Amniotic epithelial cell (primary cell): ENCODE data around the gene ANXA2R.
"Not testable (repeated sequence)": the region's sequence is repeated elsewhere in the genome, so short reads cannot be mapped to it uniquely, and the experiment has no call there.

Source experiments
- DNase-seq: peaks from one replicate; pipeline ENCODE4 v3.0.0-alpha.2; 2010; ENCODE audit warnings: low read depth

ANXA2R gene

DNA sequence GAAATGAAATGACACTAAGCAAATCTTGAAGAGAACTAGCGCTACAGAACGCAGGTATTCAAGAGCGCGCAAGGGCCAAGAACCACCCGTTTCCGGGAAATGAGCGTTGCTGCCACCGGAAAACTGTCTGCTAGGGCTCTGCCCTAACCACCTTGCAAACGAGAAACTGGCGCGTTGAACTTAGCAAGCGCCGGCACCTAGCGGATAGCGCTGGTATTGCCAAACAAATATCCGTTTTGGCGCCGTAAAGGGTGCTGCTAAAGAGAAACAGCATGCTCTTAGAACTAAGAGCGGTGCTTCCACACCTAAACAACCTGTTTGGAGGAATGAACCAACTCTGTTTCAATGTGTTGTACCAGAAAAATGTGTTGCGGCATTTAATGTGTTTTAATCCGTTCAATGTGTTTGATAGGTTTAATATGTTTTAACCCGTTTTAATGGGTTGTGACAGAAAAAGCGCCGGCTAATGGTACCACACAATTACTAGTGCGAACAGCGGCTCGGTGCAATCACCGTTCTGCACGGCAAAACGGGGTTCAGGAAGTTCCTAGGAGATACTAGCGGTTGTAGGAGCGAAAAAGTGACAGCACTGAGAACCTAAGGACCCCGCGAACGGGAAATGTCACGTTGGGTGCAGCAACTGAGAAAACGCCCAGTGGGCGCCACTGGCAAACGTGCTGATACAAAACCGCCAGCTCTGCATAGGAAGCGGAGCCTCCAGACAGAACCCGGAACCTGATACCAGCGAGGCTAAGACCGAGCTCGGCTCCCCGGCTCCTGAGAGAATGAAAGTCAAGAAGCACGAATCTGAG, at the start of gene ANXA2R:
TSS of gene ANXA2R (minus strand) at position 33 of the 812 bp plus-strand sequence. CDS start 273 bp downstream, outside the sequence.
- DNase-seq: peak; percentile 97

GRCh38 chr5:43086118-43086908, 46.2 kb upstream of the ANXA2R start:
- DNase-seq: not testable (repeated sequence)

- no peak for DNase-seq
These were observed 45.3 kb upstream of the ANXA2R start for GRCh38 chr5:43085453-43085852.

DNA sequence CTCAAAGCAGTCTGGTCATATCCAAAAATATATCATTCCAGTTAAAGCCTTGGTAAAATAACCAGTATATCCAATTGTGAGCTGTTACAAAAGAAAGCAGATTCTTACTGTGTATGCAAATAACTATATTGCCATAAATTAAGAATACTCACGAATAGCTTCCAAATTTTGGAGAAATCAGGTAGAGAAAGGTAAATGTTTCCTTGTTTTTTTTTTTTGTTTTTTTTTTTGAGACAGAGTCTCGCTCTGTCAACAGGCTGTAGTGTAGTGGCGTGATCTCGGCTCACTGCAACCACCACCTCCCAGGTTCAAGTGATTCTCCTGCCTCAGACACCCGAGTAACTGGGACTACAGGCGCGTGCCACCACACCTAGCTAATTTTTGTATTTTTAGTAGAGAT, 44.3 kb upstream of the ANXA2R start:
- not testable (repeated sequence) for DNase-seq

GRCh38 chr5:43081345-43081744, 41.2 kb upstream of the ANXA2R start:
- not testable (repeated sequence) for DNase-seq

- DNase-seq: peak; percentile 95
These were observed 38.8 kb upstream of the ANXA2R start for GRCh38 chr5:43078956-43079355.

DNA sequence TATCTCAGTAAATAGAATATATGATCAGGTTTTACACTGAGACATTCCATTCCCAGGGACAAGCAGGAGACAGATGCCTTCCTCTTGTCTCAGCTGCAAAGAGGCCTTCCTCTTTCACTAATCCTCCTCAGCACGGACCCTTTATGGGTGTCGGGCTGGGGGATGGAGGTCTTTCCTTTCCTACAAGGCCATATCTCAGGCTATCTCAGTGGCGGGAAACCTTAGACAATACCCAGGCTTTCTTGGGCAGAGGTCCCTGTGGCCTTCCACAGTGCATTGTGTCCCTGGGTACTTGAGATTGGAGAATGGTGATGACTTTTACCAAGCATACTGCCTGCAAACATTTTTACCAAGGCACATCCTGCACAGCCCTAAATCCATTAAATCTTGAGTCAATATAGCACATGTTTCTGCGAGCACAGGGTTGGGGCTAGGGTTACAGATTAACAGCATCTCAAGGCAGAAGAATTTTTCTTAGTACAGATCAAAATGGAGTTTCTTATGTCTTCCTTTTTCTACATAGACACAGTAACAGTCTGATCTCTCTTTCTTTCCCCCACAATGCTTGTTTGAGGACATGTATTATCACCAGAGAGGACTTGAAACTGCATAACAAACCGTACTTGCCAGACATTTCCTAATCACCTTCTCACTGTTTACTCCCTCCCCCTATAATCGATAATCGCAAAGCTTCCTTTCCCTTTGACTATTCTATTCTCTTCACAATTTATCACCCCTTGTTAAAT, 37.5 kb upstream of the ANXA2R start:
- not testable (repeated sequence) for DNase-seq

- DNase-seq: no peak
These were observed 35.5 kb upstream of the ANXA2R start for GRCh38 chr5:43075319-43076293.

DNA sequence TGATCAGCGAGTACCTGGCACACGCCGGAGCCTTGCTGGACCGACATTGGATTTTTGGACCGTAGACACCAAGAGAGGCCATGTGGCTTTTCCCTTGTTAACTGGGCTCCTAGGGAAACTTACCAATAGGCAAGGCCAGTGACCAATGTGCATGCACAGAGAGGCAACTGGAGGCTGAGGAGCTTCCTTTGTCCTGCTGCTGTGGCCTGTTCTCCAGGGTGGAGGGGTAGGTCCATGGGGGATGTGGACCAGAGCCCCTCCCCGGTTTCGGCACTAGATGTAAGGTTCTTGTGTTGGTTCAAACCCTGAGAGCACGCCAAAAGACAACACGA, 34.8 kb upstream of the ANXA2R start:
- no peak for DNase-seq

DNA sequence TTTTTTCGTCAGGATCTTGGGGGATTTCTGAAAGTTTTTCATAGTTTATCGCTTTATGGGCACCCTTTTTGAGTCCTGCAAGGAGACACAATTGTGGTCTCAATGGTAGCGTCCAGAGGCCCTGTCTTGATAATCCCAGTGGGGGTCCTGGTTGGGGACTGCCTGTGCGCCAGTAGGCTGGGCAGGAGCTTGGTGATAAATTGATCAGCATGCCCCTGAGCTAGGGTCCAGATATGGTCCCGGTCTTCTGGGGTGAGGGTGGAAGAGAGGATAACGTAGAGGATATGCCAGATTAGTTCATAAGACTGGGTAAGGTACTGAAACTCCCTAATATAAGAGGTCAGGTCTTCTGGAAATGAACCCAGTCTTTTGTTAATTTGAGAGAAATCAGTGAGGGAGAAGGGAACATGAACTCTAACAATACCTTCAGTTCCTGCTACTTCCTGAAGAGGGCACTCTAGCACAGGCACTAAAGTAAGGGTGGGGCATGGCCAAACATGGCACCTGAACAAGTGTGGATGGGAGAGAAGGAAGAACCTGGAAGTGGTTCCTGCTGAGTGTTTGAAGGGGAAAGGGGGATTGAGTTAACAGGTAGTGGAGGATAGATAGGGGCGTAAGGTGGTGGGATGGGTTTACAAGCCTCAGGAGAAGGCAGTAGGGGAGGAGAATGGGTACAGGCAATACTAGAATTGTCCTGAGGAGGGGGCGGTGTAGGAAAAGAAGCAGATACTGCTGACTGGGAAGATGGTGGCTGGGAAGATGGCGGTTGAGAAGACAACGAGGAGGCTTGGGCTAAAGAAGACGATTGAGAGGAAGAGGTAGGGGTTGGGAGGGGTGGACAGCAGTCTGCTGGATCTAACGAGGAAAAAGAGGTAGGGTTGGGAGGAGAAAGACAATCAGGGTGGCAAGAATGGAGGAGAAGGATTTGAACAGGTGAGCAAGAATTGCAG, 33.8 kb upstream of the ANXA2R start:
- DNase-seq: peak; percentile 44

DNA sequence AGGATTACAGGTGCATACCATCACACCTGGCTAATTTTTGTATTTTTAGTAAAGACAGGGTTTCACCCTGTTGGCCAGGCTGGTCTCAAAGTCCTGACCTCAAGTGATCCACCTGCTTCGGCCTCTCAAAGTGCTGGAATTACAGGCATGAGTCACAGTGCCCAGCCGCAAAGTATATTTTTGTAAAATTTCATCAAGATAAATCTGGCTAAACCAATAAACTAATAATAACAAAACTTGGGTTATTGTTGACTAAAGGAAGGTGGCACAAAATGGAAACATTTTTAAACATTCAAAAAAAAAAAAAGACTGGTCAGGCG, 29.2 kb upstream of the ANXA2R start:
- DNase-seq: not testable (repeated sequence)

GRCh38 chr5:43068037-43068436, 27.9 kb upstream of the ANXA2R start:
- no peak for DNase-seq

GRCh38 chr5:43066799-43067741, 27.0 kb upstream of the ANXA2R start:
- DNase-seq: peak; percentile 88

DNA sequence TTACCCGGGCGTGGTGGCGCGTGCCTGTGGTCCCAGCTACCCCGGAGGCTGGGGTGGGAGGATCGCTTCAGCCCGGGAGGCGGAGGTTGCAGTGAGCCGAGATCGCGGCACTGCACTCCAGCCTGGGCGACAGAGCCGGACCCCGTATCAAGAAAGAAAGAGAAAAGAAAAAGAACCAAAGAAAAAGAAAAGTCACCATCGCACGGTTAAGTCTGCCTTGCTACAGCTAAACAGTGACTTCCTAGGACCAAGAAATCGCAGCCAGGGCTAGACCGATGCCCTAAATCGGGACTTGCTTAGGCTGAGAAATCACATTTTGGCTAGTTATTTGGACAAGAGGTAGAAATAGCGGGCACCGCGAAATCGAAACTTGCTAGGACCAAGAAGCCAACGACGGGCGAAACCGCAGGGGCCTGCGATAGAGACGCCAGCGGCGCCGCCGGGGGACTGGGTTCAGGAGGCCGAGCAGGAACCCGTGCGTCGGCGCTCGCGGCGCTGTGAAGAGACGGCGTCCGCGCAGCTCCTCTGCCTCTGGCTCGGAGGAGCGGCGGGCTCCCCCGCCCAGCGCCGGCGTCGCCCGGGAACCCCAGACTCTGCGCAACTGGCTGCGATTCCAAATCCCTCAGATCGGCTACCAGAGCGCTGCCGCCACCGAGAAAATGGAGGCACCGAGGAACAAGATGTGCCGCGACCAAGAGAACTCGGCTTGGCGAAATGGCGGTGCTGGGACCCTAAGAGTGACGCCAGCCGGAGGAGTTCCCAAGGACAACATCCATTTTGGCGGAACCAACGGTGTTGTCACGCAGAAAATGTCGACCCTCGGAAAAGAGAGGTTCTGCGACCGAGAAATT, 26.1 kb upstream of the ANXA2R start:
- DNase-seq: peak; percentile 67

DNA sequence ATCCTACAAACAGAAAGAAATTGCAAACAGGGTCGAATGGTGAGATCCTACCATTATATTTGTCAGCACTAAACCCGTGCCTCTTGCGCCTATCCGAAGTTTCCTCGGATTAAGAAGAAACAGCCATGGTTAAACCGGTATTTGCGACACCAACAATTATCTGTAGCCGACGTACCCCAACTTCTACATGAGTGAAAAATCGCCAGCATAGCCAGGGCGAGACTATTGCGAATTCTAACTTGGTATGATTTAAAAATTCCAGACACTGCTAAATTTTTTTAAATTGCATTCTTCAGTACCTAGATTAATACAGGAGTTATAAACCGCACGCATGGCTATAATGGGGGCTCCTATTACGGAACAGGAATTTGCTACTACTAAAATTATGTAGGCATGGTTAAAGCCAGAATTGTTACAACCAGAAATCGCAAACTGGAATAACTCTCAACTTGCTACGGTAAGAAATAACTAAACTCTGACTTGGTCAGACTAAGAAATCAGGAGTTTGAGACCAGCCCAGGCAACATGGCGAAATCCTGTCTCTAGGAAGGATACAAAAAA, 25.3 kb upstream of the ANXA2R start:
- DNase-seq: peak; percentile 73

DNA sequence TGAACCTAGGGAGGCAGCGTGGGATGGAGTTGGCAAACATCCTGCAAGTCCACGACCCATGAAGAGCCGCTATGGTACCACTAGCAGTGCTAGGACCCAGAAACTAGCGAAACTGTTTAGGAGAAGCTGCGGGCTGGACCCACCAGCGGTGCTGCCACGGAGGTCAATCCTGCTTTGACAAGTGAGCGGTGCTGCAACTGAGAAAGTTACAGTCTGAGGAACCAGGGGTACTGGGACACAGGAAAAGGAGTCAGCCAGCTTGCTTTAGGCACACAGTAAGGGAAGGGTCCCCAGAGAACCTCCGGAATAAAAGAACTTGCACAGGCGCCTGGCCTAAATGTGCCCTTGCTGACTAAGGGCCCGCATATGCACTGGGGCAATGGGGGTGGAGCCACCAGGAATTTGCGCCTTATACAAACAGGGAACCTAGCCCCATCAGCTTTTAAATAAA, 23.6 kb upstream of the ANXA2R start:
- DNase-seq: no peak

GRCh38 chr5:43061352-43062075, 21.4 kb upstream of the ANXA2R start:
- no peak for DNase-seq
